IPS DF 19.7 (cell line): ENCODE results near the gene SP1.
"Not testable (repeated sequence)": the region's sequence is repeated elsewhere in the genome, so short reads cannot be mapped to it uniquely, and the experiment has no call there.

Source experiments
- DNase-seq: peaks from one replicate; pipeline ENCODE4 v3.0.0-alpha.2; 2013; ENCODE audit warnings: low read depth, low spot score

Gene SP1

GRCh38 chr12:53380104-53380793 lies at the start of gene SP1:
TSS of gene SP1 (plus strand) at chr12:53380176. CDS start at chr12:53380292, 116 bp downstream.
- DNase-seq = no peak

- no peak for DNase-seq
Measured at GRCh38 chr12:53330671-53331070, 49.3 kb upstream of the SP1 start.

- DNase-seq = not testable (repeated sequence)
Measured at GRCh38 chr12:53332339-53332738, 47.6 kb upstream of the SP1 start.

- no peak for DNase-seq
Measured at GRCh38 chr12:53332744-53333143, 47.2 kb upstream of the SP1 start.

- no peak for DNase-seq
Measured at GRCh38 chr12:53333289-53333688, 46.7 kb upstream of the SP1 start.

GRCh38 chr12:53333845-53334244 lies 46.1 kb upstream of the SP1 start:
- no peak for DNase-seq

GRCh38 chr12:53334822-53335221 lies 45.2 kb upstream of the SP1 start:
- DNase-seq = no peak

GRCh38 chr12:53336181-53336681 lies 43.7 kb upstream of the SP1 start, which contains the start of gene SP7:
TSS of gene SP7 (minus strand) at chr12:53336354. CDS start at chr12:53335646, 708 bp downstream.
- no peak for DNase-seq

- no peak for DNase-seq
Measured at GRCh38 chr12:53338017-53338416, 42.0 kb upstream of the SP1 start.

GRCh38 chr12:53338916-53339315 lies 41.1 kb upstream of the SP1 start:
- DNase-seq = no peak

- DNase-seq = no peak
Measured at GRCh38 chr12:53340398-53340797, 39.6 kb upstream of the SP1 start.

- no peak for DNase-seq
Measured at GRCh38 chr12:53343449-53343848, 36.5 kb upstream of the SP1 start.

GRCh38 chr12:53343969-53344368 lies 36.0 kb upstream of the SP1 start:
- no peak for DNase-seq

GRCh38 chr12:53344487-53344823 lies 35.5 kb upstream of the SP1 start:
- DNase-seq = no peak

GRCh38 chr12:53344824-53345485 lies 35.0 kb upstream of the SP1 start:
- no peak for DNase-seq

GRCh38 chr12:53345486-53346188 lies 34.3 kb upstream of the SP1 start:
- no peak for DNase-seq

- DNase-seq = no peak
Measured at GRCh38 chr12:53346491-53346890, 33.5 kb upstream of the SP1 start.

- DNase-seq = no peak
Measured at GRCh38 chr12:53347905-53348304, 32.1 kb upstream of the SP1 start.

GRCh38 chr12:53352331-53353256 lies 27.4 kb upstream of the SP1 start:
- DNase-seq = peak; percentile 67

GRCh38 chr12:53353257-53353655 lies 26.7 kb upstream of the SP1 start:
- DNase-seq = no peak

GRCh38 chr12:53355121-53355520 lies 24.9 kb upstream of the SP1 start:
- DNase-seq = no peak
